K562 (cell line): ENCODE measurements around the gene LENG8. TPM values are rescaled to one million over a fixed set of nuclear protein-coding genes. Genes with fewer than 3 reads are reported as not detected.

ENCODE experiments used
- ATAC-seq: fragments of 200-7000 bp; cut with Tn5 transposase; 3 replicates; pipeline ENCODE4 v1.9.1; 2020; ENCODE audit warnings: moderate library complexity
- BruUV-seq: library from RNA; stranded (reverse); fragments of 400-500 nt; replicated peaks from 2 replicates; lab custom pipeline; 2021; lab: Mats Ljungman, UMichigan
- CTCF ChIA-PET: fragments of 300-600 bp; formaldehyde crosslinking; extraction: SDS; loops from one replicate; lab custom pipeline; 2021; ENCODE audit warnings: low intra/inter-chr PET ratio; lab: Yijun Ruan, JAX
- POLR2A ChIA-PET: fragments of 300-600, 350-650 bp; sonication (Branson Sonifier 250); formaldehyde crosslinking; extraction: SDS; loops from one replicate; lab custom pipeline; 2021; ENCODE audit warnings: antibody characterized with exemption, inconsistent platforms; lab: Yijun Ruan, JAX
- DNase-seq, 4 experiments: peaks; one replicate each; pipeline versions ENCODE4 v3.0.0 to v3.0.0-alpha.2; 2011 to 2018; ENCODE audit warnings: low spot score in 3 of 4, mixed read lengths in 3 of 4; ENCODE audit errors: extremely low read depth in 1 of 4
- FAIRE-seq: peaks from 2 replicates; lab custom pipeline; 2011; peaks lifted over from hg19 to GRCh38; lab: Jason Lieb, UNC
- H2AFZ ChIP-seq: 2 replicates; pipeline ENCODE4 v1.6.0; 2011; ENCODE audit warnings: low read depth, low read length, control low read depth, inconsistent platforms
- H3K27ac ChIP-seq: fragments of 200-600 bp; 3 replicates; pipeline ENCODE4 v1.8.0; 2011; ENCODE audit warnings: low read depth, mild to moderate bottlenecking, control low read depth, inconsistent platforms, low read length, moderate library complexity, mixed read lengths; ENCODE audit errors: extremely low read depth
- H3K27me3 ChIP-seq, 2 experiments: fragments of 300-600 bp in 1 of 2; 2 replicates in 1 of 2; 3 replicates in 1 of 2; pipeline versions ENCODE4 v1.6.0 to v1.8.0; 2011; ENCODE audit warnings: inconsistent platforms in 2 of 2, low read length in 2 of 2, mild to moderate bottlenecking in 1 of 2, mixed read lengths in 1 of 2, moderate library complexity in 1 of 2; ENCODE audit not compliant: control insufficient read depth in 2 of 2, insufficient read depth in 2 of 2
- H3K36me3 ChIP-seq: fragments of 300-600 bp; 3 replicates; pipeline ENCODE4 v1.8.0; 2011; ENCODE audit warnings: mild to moderate bottlenecking, low read length, inconsistent platforms; ENCODE audit not compliant: control insufficient read depth, insufficient read depth
- H3K4me1 ChIP-seq, 2 experiments: fragments of 200-600 bp in 1 of 2; replicated peaks in 1 of 2; 2 replicates in 1 of 2; 3 replicates in 1 of 2; pipeline versions ENCODE4 v1.5.1 to v1.8.0; 2011; ENCODE audit warnings: inconsistent platforms in 2 of 2, low read length in 2 of 2, mild to moderate bottlenecking in 1 of 2, mixed read lengths in 1 of 2, moderate library complexity in 1 of 2; ENCODE audit not compliant: control insufficient read depth in 2 of 2, insufficient read depth in 2 of 2
- H3K4me2 ChIP-seq: 2 replicates; pipeline ENCODE4 v1.6.1; 2011; ENCODE audit warnings: low read length, control low read depth, inconsistent platforms, mixed read lengths; ENCODE audit not compliant: insufficient read depth
- H3K4me3 ChIP-seq: fragments of 200-600 bp; sonication (generic), shearing (Covaris generic); 2 replicates; pipeline ENCODE4 v1.5.1; 2016; ENCODE audit warnings: control low read depth, inconsistent platforms
- H3K79me2 ChIP-seq: fragments of 200-600 bp; 3 replicates; pipeline ENCODE4 v1.8.0; 2011; ENCODE audit warnings: low read length, inconsistent platforms; ENCODE audit not compliant: control insufficient read depth, insufficient read depth
- H3K9ac ChIP-seq, 2 experiments: 2 replicates each; pipeline versions ENCODE4 v1.6.0 to v1.6.1; 2011; ENCODE audit warnings: low read depth in 2 of 2, low read length in 2 of 2, control low read depth in 1 of 2, inconsistent platforms in 1 of 2, mild to moderate bottlenecking in 1 of 2, mixed read lengths in 1 of 2; ENCODE audit not compliant: insufficient read depth in 1 of 2
- H3K9me1 ChIP-seq: one replicate; pipeline ENCODE4 v1.6.0; 2011; ENCODE audit warnings: inconsistent platforms, mild to moderate bottlenecking, low read length, moderate library complexity; ENCODE audit not compliant: control insufficient read depth, insufficient read depth
- H3K9me3 ChIP-seq: replicated peaks from 2 replicates; pipeline ENCODE4 v1.5.1; 2011; ENCODE audit warnings: low read depth, low read length, inconsistent platforms; ENCODE audit not compliant: control insufficient read depth, insufficient read depth
- H4K20me1 ChIP-seq: replicated peaks from 2 replicates; pipeline ENCODE4 v1.6.1; 2011; ENCODE audit warnings: low read length, inconsistent platforms, mixed read lengths; ENCODE audit not compliant: control insufficient read depth, insufficient read depth
- E2F6 ChIP-seq, 2 experiments: IDR thresholded peaks; 2 replicates each; pipeline ENCODE4 v1.6.1; 2011; ENCODE audit warnings: borderline replicate concordance in 1 of 2, control low read depth in 1 of 2, low read depth in 1 of 2, low read length in 1 of 2, mild to moderate bottlenecking in 1 of 2, mixed read lengths in 1 of 2, moderate library complexity in 1 of 2; ENCODE audit not compliant: insufficient read depth in 1 of 2, insufficient read length in 1 of 2, poor library complexity in 1 of 2, severe bottlenecking in 1 of 2; ENCODE audit errors: extremely low read depth in 1 of 2
- EHMT2 ChIP-seq: fragments of 450-650 bp; IDR thresholded peaks from 2 replicates; pipeline ENCODE4 v1.6.1; 2018; ENCODE audit warnings: antibody characterized with exemption
- RERE ChIP-seq: sonication (generic); formaldehyde crosslinking; IDR thresholded peaks from 2 replicates; pipeline ENCODE4 v1.8.0; 2023; ENCODE audit warnings: missing genetic modification reagents, mild to moderate bottlenecking, borderline replicate concordance
- ZNF318 ChIP-seq, 2 experiments: fragments of 450-650 bp; IDR thresholded peaks; 2 replicates each; pipeline ENCODE4 v1.6.1; 2016; ENCODE audit warnings: mild to moderate bottlenecking in 2 of 2, borderline replicate concordance in 1 of 2, low read depth in 1 of 2, moderate library complexity in 1 of 2
- WGBS: fragments of 100-300 bp; shearing (Covaris generic); methylation state at CpG from one replicate; pipeline ENCODE4 v1.1.6; 2016; ENCODE audit warnings: low coverage, mixed read lengths; ENCODE audit not compliant: insufficient coverage; ENCODE audit errors: missing lambda C conversion rate; 5-methylcytosine and 5-hydroxymethylcytosine counted together
- in situ Hi-C: fragments of 300-500 bp; cut with MboI; formaldehyde crosslinking; loops from 4 replicates; pipeline ENCODE4 v1.15.0; 2018; ENCODE audit warnings: inconsistent platforms, mixed read lengths
- intact Hi-C: fragments of 100-400 bp; cut with micrococcal nuclease; formaldehyde crosslinking; loops from 2 replicates; pipeline ENCODE4 v1.14.2; 2022
- polyA plus RNA-seq, 8 experiments: library from polyadenylated mRNA; depleted of rRNA in 4 of 8; stranded (reverse) in 5 of 8; unstranded in 3 of 8; fragments of >200 nt; fragmentation: Nextera tagmentation in 2 of 8; fragmentation: Illumina TruSeq in 1 of 8; extraction: Ambion mirVana in 2 of 8; extraction: Trizol in 1 of 8; gene quantifications; 2 replicates each; pipeline versions ENCODE4 v1.2.1 to v1.2.3, GENCODE V29; 2011 to 2014; ENCODE audit warnings: inconsistent platforms in 1 of 8, missing spikeins in 1 of 8
- total RNA-seq, 7 experiments: library from RNA; depleted of rRNA in 6 of 7; stranded (reverse); fragments of >200 nt in 6 of 7; fragmentation: Illumina TruSeq in 2 of 7; extraction: Trizol in 2 of 7; gene quantifications; 2 replicates each; pipeline versions ENCODE4 v1.2.1 to v1.2.3, GENCODE V29; 2011 to 2021; ENCODE audit warnings: low replicate concordance in 1 of 7

LENG8 gene
- total and polyA plus RNA-seq, 9 of the 15 experiments (the other 6 are each of a cell fraction or from before 2014, with no cell fraction given), result 0.74 to 146 (median 28.1) TPM

- Histone ChIP-seq H3K79me2 (no peaks in the 10 kb centered on the region), H3K27ac (no peak overlapping the region), H3K9ac (no peak overlapping the region), H2AFZ (no peak overlapping the region), H4K20me1 (peaks cover 5% of the 10 kb centered on the region; the same call in 1 of the 2 replicates), H3K4me3 (no peak overlapping the region), H3K27me3 (peaks cover 16 to 33% of the 10 kb centered on the region in 2 experiments; a peak in 4 of 5 replicates), H3K4me1 (peaks cover 0 to 28% of the 10 kb centered on the region in 2 experiments; a peak in 2 of 5 replicates), H3K4me2 (no peak overlapping the region), H3K9me1 (no peaks in the 10 kb centered on the region), H3K36me3 (no peaks in the 10 kb centered on the region), H3K9me3 (no peaks in the 10 kb centered on the region)
- DNase-seq (no peak), FAIRE-seq (no peak), ATAC-seq (no peak)
- BruUV-seq, result no TSS peak
- in situ Hi-C loops, result no loop called here
- POLR2A ChIA-PET, result interaction anchor here (0.8 to 2.8 kb wide), 2 partner anchors 10 to 19 kb away, joined by 5 to 14 read pairs; partner anchors contain the start of gene LENG8
- CTCF ChIA-PET, result interaction anchor here (0.6 kb wide), 1 partner anchor 634 kb away, joined by 4 read pairs; no protein-coding TSS in a partner anchor
- 4% methylated on average over 10 of the region's 13 CpGs for WGBS
- intact Hi-C loops, result no loop called here
- TF ChIP-seq ZNF318 (IDR thresholded peaks at IDR 0.05; ENCODE audit: borderline replicate concordance in 1 of 2, low read depth in 1 of 2) (no peak), RERE (CRISPR knock-in tag) (no peak), E2F6 (IDR thresholded peaks at IDR 0.05; ENCODE audit: borderline replicate concordance in 1 of 2, extremely low read depth in 1 of 2, insufficient read depth in 1 of 2, insufficient read length in 1 of 2, low read depth in 1 of 2, low read length in 1 of 2, poor library complexity in 1 of 2, severe bottlenecking in 1 of 2) (no peak), EHMT2 (no peak)
These were observed 19.3 kb upstream of the LENG8 start for GRCh38 chr19:54429545-54430227.
